NT2/D1 (cell line): ENCODE measurements around the gene C15orf61.

Experiments used
- DNase-seq: peaks from one replicate; pipeline ENCODE4 v3.0.0-alpha.2; 2011; ENCODE audit warnings: low read depth, low spot score
- H3K27me3 ChIP-seq: 2 replicates; pipeline ENCODE4 v1.6.0; 2011; ENCODE audit warnings: mild to moderate bottlenecking; ENCODE audit not compliant: insufficient read length, insufficient read depth
- H3K36me3 ChIP-seq: 2 replicates; pipeline ENCODE4 v1.6.1; 2011; ENCODE audit warnings: mild to moderate bottlenecking, low read length, mixed read lengths; ENCODE audit not compliant: insufficient read depth, insufficient read length
- H3K4me1 ChIP-seq: 2 replicates; pipeline ENCODE4 v1.5.1; 2011; ENCODE audit not compliant: insufficient read depth, insufficient read length
- H3K4me3 ChIP-seq: 2 replicates; pipeline ENCODE4 v1.5.1; 2011; ENCODE audit warnings: low read depth; ENCODE audit not compliant: insufficient read length
- H3K9ac ChIP-seq: 2 replicates; pipeline ENCODE4 v1.6.0; 2011; ENCODE audit warnings: low read depth; ENCODE audit not compliant: insufficient read length
- H3K9me3 ChIP-seq: 2 replicates; pipeline ENCODE4 v1.5.1; 2011; ENCODE audit warnings: mild to moderate bottlenecking, low read length; ENCODE audit not compliant: insufficient read depth
- SUZ12 ChIP-seq: IDR thresholded peaks from 2 replicates; pipeline ENCODE4 v1.6.1; 2011; ENCODE audit not compliant: insufficient read length, insufficient read depth; ENCODE audit errors: extremely low read depth
- YY1 ChIP-seq: IDR thresholded peaks from 2 replicates; pipeline ENCODE4 v1.6.1; 2011; ENCODE audit not compliant: insufficient read length, insufficient read depth
- ZNF274 ChIP-seq: IDR thresholded peaks from 2 replicates; pipeline ENCODE4 v1.6.1; 2011; ENCODE audit warnings: mild to moderate bottlenecking, low read depth, low read length

The C15orf61 gene

GRCh38 chr15:67508407-67508806 is 12.5 kb upstream of the C15orf61 start:
- H3K4me1 ChIP-seq = no peaks in the 10 kb centered on the region
- H3K4me3 ChIP-seq = no peak overlapping the region
- no peak overlapping the region for H3K9ac ChIP-seq
- peaks cover 9% of the 10 kb centered on the region for H3K36me3 ChIP-seq
- no peak for DNase-seq
- no peaks in the 10 kb centered on the region for H3K27me3 ChIP-seq
- H3K9me3 ChIP-seq = no peaks in the 10 kb centered on the region
- TF ChIP-seq YY1 = no peak
- no peak for TF ChIP-seq SUZ12
- no peak for TF ChIP-seq ZNF274

DNA sequence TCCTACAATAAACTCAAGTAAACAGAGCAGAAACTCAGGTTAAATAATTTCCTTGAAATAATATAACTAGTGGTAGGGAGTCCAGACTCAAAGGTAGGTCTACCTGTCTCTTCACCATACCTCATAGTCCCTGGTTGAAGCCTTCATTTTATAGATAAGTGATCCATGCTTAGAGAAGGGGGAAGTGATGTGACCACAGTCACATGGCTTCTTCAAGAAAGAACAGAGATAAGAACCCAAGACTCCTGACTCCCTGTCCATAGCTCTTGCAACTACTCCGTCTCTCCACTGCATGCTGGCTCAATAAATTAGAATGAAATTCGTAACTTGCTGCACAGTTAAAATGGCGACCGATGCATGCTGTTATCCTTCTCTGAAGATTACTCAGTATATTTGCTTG is 11.0 kb upstream of the C15orf61 start:
- DNase-seq = no peak
- Histone ChIP-seq H3K36me3 (peaks cover 12% of the 10 kb centered on the region), H3K4me3 (no peak overlapping the region), H3K4me1 (no peaks in the 10 kb centered on the region), H3K27me3 (no peaks in the 10 kb centered on the region), H3K9me3 (no peaks in the 10 kb centered on the region), H3K9ac (no peak overlapping the region)
- no peak for TF ChIP-seq SUZ12

DNA sequence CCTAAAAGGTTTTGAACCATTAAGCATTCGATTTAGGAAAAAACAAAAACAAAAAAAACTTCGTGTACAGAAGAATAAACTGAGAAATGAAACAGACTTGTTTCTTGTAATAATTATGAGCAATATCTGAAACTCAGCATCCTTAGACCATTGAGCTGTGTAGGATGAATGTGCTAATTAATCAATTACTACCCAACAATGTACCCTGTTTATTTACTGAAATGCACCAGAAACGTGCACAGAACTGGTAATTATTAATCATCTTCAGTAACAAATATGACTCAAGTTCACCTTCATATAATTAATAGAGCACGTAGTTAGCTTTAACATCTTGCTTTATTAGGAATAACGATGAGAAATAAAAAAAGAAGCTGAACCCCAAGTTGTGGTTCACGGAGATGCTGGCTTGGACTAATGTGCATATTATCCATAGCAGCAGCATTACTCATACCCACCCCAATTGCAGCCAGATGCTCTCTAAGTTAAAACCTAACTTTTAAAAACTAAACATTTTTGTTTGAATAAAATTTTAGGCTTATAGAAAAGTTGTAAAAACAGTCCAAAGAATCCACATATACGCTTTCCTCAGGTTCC is 10.2 kb upstream of the C15orf61 start:
- peaks cover 13% of the 10 kb centered on the region for H3K36me3 ChIP-seq
- H3K4me3 ChIP-seq = no peak overlapping the region
- H3K4me1 ChIP-seq = no peaks in the 10 kb centered on the region
- no peak for TF ChIP-seq YY1
- no peak for TF ChIP-seq SUZ12
- no peak for TF ChIP-seq ZNF274
- H3K9ac ChIP-seq = no peak overlapping the region
- no peaks in the 10 kb centered on the region for H3K27me3 ChIP-seq
- H3K9me3 ChIP-seq = no peaks in the 10 kb centered on the region
- no peak for DNase-seq

DNA sequence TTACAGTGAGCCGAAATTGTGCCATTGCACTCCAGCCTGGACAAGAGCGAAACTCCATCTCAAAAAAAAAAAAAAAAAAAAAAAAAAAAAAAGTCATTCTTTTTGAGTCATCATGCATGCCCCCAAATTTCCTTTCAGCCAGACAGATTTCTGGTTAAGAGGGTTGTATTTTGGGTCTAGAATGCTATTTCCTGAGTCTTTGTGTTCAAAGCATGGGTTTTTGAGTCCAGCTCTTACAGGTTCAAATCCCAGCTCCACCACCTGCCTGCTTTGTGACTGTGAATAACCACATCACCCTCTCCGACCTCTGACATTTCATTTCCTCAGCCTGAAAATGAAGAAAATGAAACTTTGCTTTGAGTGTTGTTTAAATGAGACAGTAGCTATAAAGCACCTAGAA is 9.3 kb upstream of the C15orf61 start:
- H3K36me3 ChIP-seq = peaks cover 13% of the 10 kb centered on the region
- no peak overlapping the region for H3K4me3 ChIP-seq
- H3K27me3 ChIP-seq = no peaks in the 10 kb centered on the region
- H3K9me3 ChIP-seq = no peaks in the 10 kb centered on the region
- H3K4me1 ChIP-seq = no peaks in the 10 kb centered on the region
- TF ChIP-seq YY1 (no peak), ZNF274 (no peak), SUZ12 (no peak)
- DNase-seq = no peak
- no peak overlapping the region for H3K9ac ChIP-seq

DNA sequence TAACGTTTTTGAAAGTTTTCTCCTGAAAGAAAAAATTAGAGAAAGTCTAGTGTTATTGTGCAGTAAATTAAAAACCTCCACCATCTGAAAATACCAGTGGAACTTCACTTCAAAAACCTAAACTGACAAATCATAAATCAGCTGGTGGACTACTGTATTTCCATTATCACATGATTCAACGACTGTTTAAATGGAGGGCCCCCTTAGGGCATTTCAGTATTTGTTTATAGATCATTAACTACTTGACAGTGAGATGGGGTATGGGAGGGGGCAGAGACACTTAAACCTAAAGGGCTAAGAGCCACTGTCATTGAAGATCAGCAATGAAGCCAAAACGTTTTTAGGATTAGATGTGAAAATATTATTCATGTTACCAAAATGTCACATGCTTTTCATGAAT is 8.8 kb upstream of the C15orf61 start:
- H3K9me3 ChIP-seq = no peaks in the 10 kb centered on the region
- TF ChIP-seq ZNF274 (no peak), YY1 (no peak), SUZ12 (no peak)
- DNase-seq = no peak
- peaks cover 15% of the 10 kb centered on the region for H3K36me3 ChIP-seq
- no peak overlapping the region for H3K4me3 ChIP-seq
- no peak overlapping the region for H3K9ac ChIP-seq
- H3K4me1 ChIP-seq = no peaks in the 10 kb centered on the region
- no peaks in the 10 kb centered on the region for H3K27me3 ChIP-seq

DNA sequence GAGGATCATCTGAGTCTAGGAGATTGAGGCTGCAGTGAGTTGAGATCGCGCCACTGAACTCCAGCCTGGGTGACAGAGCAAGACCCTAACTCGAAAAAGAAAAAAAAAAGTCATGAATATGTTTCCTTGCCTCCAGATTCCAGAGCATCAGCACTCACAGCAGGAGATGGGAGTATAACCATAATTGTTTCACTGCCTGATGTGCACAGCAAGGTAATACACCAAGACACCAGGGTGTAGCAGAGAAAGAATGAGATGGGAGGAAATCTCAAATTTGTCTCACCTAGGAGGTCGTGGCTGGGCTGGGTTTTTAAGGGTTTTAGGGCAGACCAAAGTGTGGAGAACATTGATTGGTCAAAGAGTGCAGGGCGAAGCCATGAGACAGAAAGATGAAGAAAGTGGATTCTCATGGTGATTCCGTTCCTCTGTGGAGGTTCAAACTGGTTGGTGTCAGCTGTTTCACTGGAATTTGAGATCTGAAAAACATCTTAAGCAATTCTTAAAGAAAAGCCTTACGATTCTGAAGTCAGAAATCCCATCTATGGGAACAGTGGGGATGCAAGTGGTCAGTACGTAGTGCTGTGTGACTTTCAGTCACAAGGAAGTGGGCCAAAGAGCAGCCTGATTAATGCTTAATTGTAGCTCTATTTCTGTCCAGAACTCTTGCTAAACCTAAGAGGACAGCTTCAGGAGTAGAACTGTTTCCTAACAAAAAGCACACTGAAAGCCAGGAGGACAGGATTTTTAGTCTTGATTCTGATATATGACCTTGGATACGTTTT is 7.8 kb upstream of the C15orf61 start:
- Histone ChIP-seq H3K27me3 (no peaks in the 10 kb centered on the region), H3K4me1 (no peaks in the 10 kb centered on the region), H3K9me3 (no peaks in the 10 kb centered on the region), H3K9ac (no peak overlapping the region), H3K36me3 (peaks cover 17% of the 10 kb centered on the region), H3K4me3 (no peak overlapping the region)
- no peak for DNase-seq
- TF ChIP-seq ZNF274 (no peak), SUZ12 (no peak), YY1 (no peak)

- no peaks in the 10 kb centered on the region for H3K27me3 ChIP-seq
- H3K9ac ChIP-seq = no peak overlapping the region
- no peak for DNase-seq
- H3K36me3 ChIP-seq = peaks cover 17% of the 10 kb centered on the region
- no peak for TF ChIP-seq SUZ12
- no peak for TF ChIP-seq YY1
- no peak for TF ChIP-seq ZNF274
- no peak overlapping the region for H3K4me3 ChIP-seq
- no peaks in the 10 kb centered on the region for H3K4me1 ChIP-seq
- no peaks in the 10 kb centered on the region for H3K9me3 ChIP-seq
Observed at GRCh38 chr15:67515090-67515489, 5.8 kb upstream of the C15orf61 start.
